ENCODE results near the gene IRAK3.

IRAK3 gene

DNA sequence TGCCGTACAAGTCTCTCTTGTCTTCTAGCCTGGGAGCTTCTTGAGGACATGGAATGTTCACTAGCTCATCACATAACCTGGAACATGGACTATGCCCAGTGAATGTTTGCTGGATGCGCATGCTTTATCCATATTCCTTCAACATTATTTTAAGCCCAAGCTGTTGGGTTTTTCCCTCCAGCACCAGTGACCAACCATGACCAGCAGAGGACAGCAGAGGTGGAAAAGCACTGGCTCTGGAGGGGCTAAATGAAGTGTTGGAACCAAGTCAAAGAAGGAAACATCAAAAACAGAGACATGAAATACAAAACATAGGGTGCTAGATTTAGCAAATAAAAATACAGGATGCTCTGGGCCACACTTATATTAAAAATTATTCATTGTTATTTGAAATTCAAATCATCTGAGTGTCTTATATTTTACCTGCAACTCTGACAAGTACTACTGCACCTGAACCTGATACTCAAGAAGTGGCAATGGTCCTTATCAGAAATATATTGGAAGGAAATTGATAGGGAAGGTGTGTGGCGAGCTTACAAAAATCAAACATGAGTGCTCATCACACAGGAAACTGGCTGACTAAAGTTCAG is 90.2 kb downstream of the IRAK3 start:
- no peaks in the 10 kb centered on the region for H4K20me1 ChIP-seq
- H3K4me3 ChIP-seq: no peak overlapping the region
- no peak overlapping the region for H3K27ac ChIP-seq
- no peaks in the 10 kb centered on the region for H3K27me3 ChIP-seq
- no peak overlapping the region for H3K4me2 ChIP-seq
- TF ChIP-seq Cebpa-rat (IDR thresholded peaks at IDR 0.05): no peak
- H3K4me1 ChIP-seq: no peaks in the 10 kb centered on the region
- peaks cover 18% of the 10 kb centered on the region for H3K9me3 ChIP-seq
- H3K36me3 ChIP-seq: no peaks in the 10 kb centered on the region
- no peak overlapping the region for H3K9ac ChIP-seq

DNA sequence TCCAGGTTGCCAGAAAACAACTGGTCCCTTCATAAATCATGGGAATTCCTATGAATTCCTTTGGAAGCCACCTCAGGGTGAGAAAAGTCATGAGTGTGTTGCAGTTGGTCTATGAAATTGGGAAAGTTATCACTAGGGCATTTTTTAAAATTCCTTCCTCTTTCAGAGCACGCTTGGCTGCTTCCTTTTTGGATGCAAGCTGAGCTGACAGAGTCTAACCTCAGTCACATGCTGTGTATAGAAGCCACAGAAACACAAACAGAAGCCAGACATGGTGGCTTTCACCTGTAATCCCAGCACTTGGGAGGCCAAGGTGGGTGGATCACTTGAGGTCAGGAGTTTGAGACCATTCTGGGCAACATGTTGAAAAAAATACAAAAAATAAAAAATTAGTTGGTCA is 91.5 kb downstream of the IRAK3 start:
- H3K27me3 ChIP-seq: no peaks in the 10 kb centered on the region
- no peak for TF ChIP-seq Cebpa-rat (IDR thresholded peaks at IDR 0.05)
- no peaks in the 10 kb centered on the region for H3K4me1 ChIP-seq
- H4K20me1 ChIP-seq: no peaks in the 10 kb centered on the region
- H3K9me3 ChIP-seq: peaks cover 18% of the 10 kb centered on the region
- no peak overlapping the region for H3K4me3 ChIP-seq
- no peak overlapping the region for H3K27ac ChIP-seq
- H3K4me2 ChIP-seq: no peak overlapping the region
- H3K9ac ChIP-seq: no peak overlapping the region
- no peaks in the 10 kb centered on the region for H3K36me3 ChIP-seq

DNA sequence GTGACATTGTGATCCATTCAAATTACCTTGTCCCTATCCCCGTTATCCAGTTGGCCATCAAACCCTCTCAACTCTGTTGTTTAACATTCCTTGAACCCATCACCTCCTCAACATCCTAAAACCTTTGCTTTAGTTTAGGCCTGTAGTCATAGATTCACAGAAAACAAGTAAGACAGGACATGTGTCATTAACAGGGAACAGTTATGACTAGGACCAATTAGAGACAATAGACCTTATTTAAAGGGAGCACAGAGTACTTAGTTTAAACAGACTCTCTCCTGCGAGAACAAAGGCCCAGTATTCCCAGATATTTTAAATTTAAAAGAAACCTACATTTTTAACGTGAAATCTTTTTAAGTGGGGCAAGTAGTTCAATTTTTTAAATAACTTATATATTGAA is 93.2 kb downstream of the IRAK3 start:
- peaks cover 18% of the 10 kb centered on the region for H3K9me3 ChIP-seq
- H3K36me3 ChIP-seq: no peaks in the 10 kb centered on the region
- H3K27ac ChIP-seq: no peak overlapping the region
- no peaks in the 10 kb centered on the region for H3K4me1 ChIP-seq
- no peak overlapping the region for H3K4me3 ChIP-seq
- H3K27me3 ChIP-seq: no peaks in the 10 kb centered on the region
- H3K4me2 ChIP-seq: no peak overlapping the region
- H3K9ac ChIP-seq: no peak overlapping the region
- TF ChIP-seq Cebpa-rat (IDR thresholded peaks at IDR 0.05): no peak
- H4K20me1 ChIP-seq: no peaks in the 10 kb centered on the region

DNA sequence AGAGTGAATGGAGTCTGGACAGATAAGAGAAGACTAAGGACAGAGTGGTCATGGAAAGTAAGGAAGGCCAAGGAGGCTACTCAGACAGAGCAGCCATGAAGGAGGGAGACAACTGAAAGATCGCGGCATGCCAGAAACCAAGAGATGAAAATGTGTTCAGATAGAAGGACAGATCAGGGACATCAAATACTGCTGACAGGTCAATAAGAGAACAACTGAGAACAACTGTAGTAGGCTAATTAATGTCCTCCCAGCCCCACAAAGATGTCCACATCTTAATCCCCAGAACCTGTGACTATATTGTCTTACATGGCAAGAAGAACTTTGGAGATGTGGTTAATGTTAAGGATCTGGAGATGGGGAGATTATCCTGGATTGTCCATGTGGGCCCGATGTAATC is 98.3 kb downstream of the IRAK3 start:
- H4K20me1 ChIP-seq: no peaks in the 10 kb centered on the region
- H3K4me2 ChIP-seq: no peak overlapping the region
- no peak overlapping the region for H3K4me3 ChIP-seq
- no peak overlapping the region for H3K27ac ChIP-seq
- H3K27me3 ChIP-seq: no peaks in the 10 kb centered on the region
- H3K9ac ChIP-seq: no peak overlapping the region
- H3K9me3 ChIP-seq: no peaks in the 10 kb centered on the region
- H3K4me1 ChIP-seq: peaks cover 7% of the 10 kb centered on the region; the same call in 1 of the 2 replicates
- no peaks in the 10 kb centered on the region for H3K36me3 ChIP-seq
- TF ChIP-seq Cebpa-rat (IDR thresholded peaks at IDR 0.05): no peak

- peaks cover 7% of the 10 kb centered on the region; the same call in 1 of the 2 replicates for H3K4me1 ChIP-seq
- H3K9ac ChIP-seq: no peak overlapping the region
- H3K9me3 ChIP-seq: 0 out of 2 replicates have a peak, but pooled peaks cover 6% of the 10 kb centered on the region
- no peak overlapping the region for H3K4me3 ChIP-seq
- no peak for TF ChIP-seq Cebpa-rat (IDR thresholded peaks at IDR 0.05)
- no peaks in the 10 kb centered on the region for H3K27me3 ChIP-seq
- no peak overlapping the region for H3K4me2 ChIP-seq
- no peak overlapping the region for H3K27ac ChIP-seq
- no peaks in the 10 kb centered on the region for H4K20me1 ChIP-seq
- no peaks in the 10 kb centered on the region for H3K36me3 ChIP-seq
Measured at GRCh38 chr12:66288121-66288520, 99.1 kb downstream of the IRAK3 start.

GRCh38 chr12:66289485-66289884 is 100.5 kb downstream of the IRAK3 start:
- H3K36me3 ChIP-seq: no peaks in the 10 kb centered on the region
- no peak overlapping the region for H3K27ac ChIP-seq
- peaks cover 7% of the 10 kb centered on the region; the same call in 1 of the 2 replicates for H3K4me1 ChIP-seq

GRCh38 chr12:66290716-66291200 is 101.7 kb downstream of the IRAK3 start:
- peaks cover 7% of the 10 kb centered on the region; the same call in 1 of the 2 replicates for H3K4me1 ChIP-seq
- H4K20me1 ChIP-seq: no peaks in the 10 kb centered on the region
- H3K27ac ChIP-seq: no peak overlapping the region
- H3K36me3 ChIP-seq: no peaks in the 10 kb centered on the region
- no peak overlapping the region for H3K9ac ChIP-seq
- H3K27me3 ChIP-seq: no peaks in the 10 kb centered on the region
- no peak overlapping the region for H3K4me3 ChIP-seq
- no peak for TF ChIP-seq Cebpa-rat (IDR thresholded peaks at IDR 0.05)
- 0 out of 2 replicates have a peak, but pooled peaks cover 10% of the 10 kb centered on the region for H3K9me3 ChIP-seq
- H3K4me2 ChIP-seq: no peak overlapping the region

More at GRCh38 chr12:66289485-66289884, 100.5 kb downstream of the IRAK3 start:
- no peak overlapping the region for H3K9ac ChIP-seq
- TF ChIP-seq Cebpa-rat (IDR thresholded peaks at IDR 0.05): no peak
- H4K20me1 ChIP-seq: no peaks in the 10 kb centered on the region
- 0 out of 2 replicates have a peak, but pooled peaks cover 10% of the 10 kb centered on the region for H3K9me3 ChIP-seq
- H3K4me3 ChIP-seq: no peak overlapping the region
- H3K27me3 ChIP-seq: no peaks in the 10 kb centered on the region
- H3K4me2 ChIP-seq: no peak overlapping the region

- no peaks in the 10 kb centered on the region for H4K20me1 ChIP-seq
- no peaks in the 10 kb centered on the region for H3K4me1 ChIP-seq
- no peak overlapping the region for H3K9ac ChIP-seq
- no peak overlapping the region for H3K4me3 ChIP-seq
- H3K4me2 ChIP-seq: no peak overlapping the region
- no peak overlapping the region for H3K27ac ChIP-seq
- TF ChIP-seq Cebpa-rat (IDR thresholded peaks at IDR 0.05): no peak
- no peaks in the 10 kb centered on the region for H3K36me3 ChIP-seq
- H3K9me3 ChIP-seq: 0 out of 2 replicates have a peak, but pooled peaks cover 10% of the 10 kb centered on the region
- no peaks in the 10 kb centered on the region for H3K27me3 ChIP-seq
Measured at GRCh38 chr12:66296176-66296683, 107.2 kb downstream of the IRAK3 start.

- Histone ChIP-seq H3K27ac (no peak overlapping the region), H3K4me3 (no peak overlapping the region), H3K4me1 (peaks cover 6% of the 10 kb centered on the region), H3K36me3 (no peaks in the 10 kb centered on the region), H3K27me3 (no peaks in the 10 kb centered on the region), H3K9ac (no peak overlapping the region), H4K20me1 (no peaks in the 10 kb centered on the region), H3K4me2 (no peak overlapping the region), H3K9me3 (0 out of 2 replicates have a peak, but pooled peaks cover 10% of the 10 kb centered on the region)
- no peak for TF ChIP-seq Cebpa-rat (IDR thresholded peaks at IDR 0.05)
Measured at GRCh38 chr12:66297080-66297479, 108.1 kb downstream of the IRAK3 start.

GRCh38 chr12:66297923-66298322 is 108.9 kb downstream of the IRAK3 start:
- peak; percentile 22; the same call in 1 of the 2 replicates for TF ChIP-seq Cebpa-rat (IDR thresholded peaks at IDR 0.05)

More at GRCh38 chr12:66297923-66298322, 108.9 kb downstream of the IRAK3 start:
- Histone ChIP-seq H3K4me3 (no peak overlapping the region), H3K4me2 (no peak overlapping the region), H3K36me3 (no peaks in the 10 kb centered on the region), H3K4me1 (peaks cover 8% of the 10 kb centered on the region), H3K27me3 (no peaks in the 10 kb centered on the region), H4K20me1 (no peaks in the 10 kb centered on the region), H3K9ac (no peak overlapping the region), H3K27ac (no peak overlapping the region), H3K9me3 (0 out of 2 replicates have a peak, but pooled peaks cover 6% of the 10 kb centered on the region)
